Measurements from ENCODE around the gene SHISA5.

GRCh38 chr3:48441940-48442339 is 62.0 kb downstream of the SHISA5 start:
- no peak for TF ChIP-seq CTCF (conservative IDR thresholded peaks at IDR 0.05; ENCODE audit: low read depth, low read length)
- no peak for TF ChIP-seq SMC3 (IDR thresholded peaks at IDR 0.05; ENCODE audit: low read depth, low read length)
- TF ChIP-seq POLR2A (IDR thresholded peaks at IDR 0.05; ENCODE audit: low read depth, low read length): no peak
- TF ChIP-seq BHLHE40 (IDR thresholded peaks at IDR 0.05; ENCODE audit: low read depth, low read length): no peak
- no peak for TF ChIP-seq RCOR1 (IDR thresholded peaks at IDR 0.05; ENCODE audit: insufficient replicate concordance, low read length)
- TF ChIP-seq MXI1 (IDR thresholded peaks at IDR 0.05; ENCODE audit: borderline replicate concordance, low read depth, low read length): no peak
- no peak for TF ChIP-seq NFE2L2 (IDR thresholded peaks at IDR 0.05; ENCODE audit: low read depth, low read length)
- TF ChIP-seq RFX5 (IDR thresholded peaks at IDR 0.05; ENCODE audit: low read depth, low read length): no peak
- TF ChIP-seq RAD21 (IDR thresholded peaks at IDR 0.05; ENCODE audit: low read length): no peak
- TF ChIP-seq CEBPB (IDR thresholded peaks at IDR 0.05; ENCODE audit: low read depth, low read length): no peak
- no peak for TF ChIP-seq CHD1 (IDR thresholded peaks at IDR 0.05; ENCODE audit: low read depth, low read length)
